Endodermal cell (in vitro differentiated cells): ENCODE data around the gene RABGEF1. TPM values are rescaled to one million over a fixed set of nuclear protein-coding genes. Genes with fewer than 3 reads are reported as not detected.
"Not testable (repeated sequence)": the region's sequence is repeated elsewhere in the genome, so short reads cannot be mapped to it uniquely, and the experiment has no call there.

Experiments
- DNase-seq: peaks from one replicate; pipeline ENCODE4 v3.0.0-alpha.2; 2017
- H3K27ac ChIP-seq: 2 replicates; pipeline ENCODE4 v1.5.1; 2013; ENCODE audit warnings: mild to moderate bottlenecking, low read depth, low read length, moderate library complexity
- H3K27me3 ChIP-seq: 2 replicates; pipeline ENCODE4 v1.6.1; 2013; ENCODE audit warnings: mild to moderate bottlenecking, low read length, moderate library complexity; ENCODE audit not compliant: insufficient read depth, control insufficient read depth, poor library complexity, severe bottlenecking
- H3K36me3 ChIP-seq: 2 replicates; pipeline ENCODE4 v1.7.0; 2013; ENCODE audit warnings: mild to moderate bottlenecking, low read length, moderate library complexity; ENCODE audit not compliant: control insufficient read depth, insufficient read depth
- H3K4me1 ChIP-seq: one replicate; pipeline ENCODE4 v1.7.0; 2013; ENCODE audit warnings: low read length; ENCODE audit not compliant: control insufficient read depth, insufficient read depth
- H3K4me3 ChIP-seq: 2 replicates; pipeline ENCODE4 v1.5.1; 2013; ENCODE audit warnings: mild to moderate bottlenecking, low read length, moderate library complexity
- H3K9ac ChIP-seq: 2 replicates; pipeline ENCODE4 v1.6.1; 2013; ENCODE audit warnings: mild to moderate bottlenecking, low read length, moderate library complexity; ENCODE audit not compliant: poor library complexity, severe bottlenecking; ENCODE audit errors: extremely low read depth
- H3K9me3 ChIP-seq: 2 replicates; pipeline ENCODE4 v1.6.1; 2013; ENCODE audit warnings: mild to moderate bottlenecking, low read length, moderate library complexity; ENCODE audit not compliant: control insufficient read depth
- H3K27ac Mint-ChIP-seq: 2 replicates; pipeline ENCODE4 v1.8.0; 2020; ENCODE audit warnings: mixed read lengths
- H3K27me3 Mint-ChIP-seq: 2 replicates; pipeline ENCODE4 v1.8.0; 2021; ENCODE audit warnings: mild to moderate bottlenecking, mixed read lengths; ENCODE audit not compliant: insufficient read depth
- H3K36me3 Mint-ChIP-seq: 2 replicates; pipeline ENCODE4 v1.8.0; 2020; ENCODE audit warnings: low read depth, mixed read lengths
- H3K4me1 Mint-ChIP-seq: 2 replicates; pipeline ENCODE4 v1.8.0; 2020; ENCODE audit warnings: mixed read lengths
- H3K4me3 Mint-ChIP-seq: 2 replicates; pipeline ENCODE4 v1.8.0; 2020; ENCODE audit warnings: mild to moderate bottlenecking, moderate library complexity, mixed read lengths
- H3K9me3 Mint-ChIP-seq: 2 replicates; pipeline ENCODE4 v1.8.0; 2020; ENCODE audit warnings: mild to moderate bottlenecking, mixed read lengths
- WGBS, 2 experiments: methylation state at CpG; one replicate each; pipeline versions ENCODE4 v1.1.5 to v1.1.7; 2013; ENCODE audit warnings: missing lambda C conversion rate in 2 of 2, mixed read lengths in 1 of 2; ENCODE audit not compliant: insufficient coverage in 1 of 2, insufficient read length in 1 of 2; 5-methylcytosine and 5-hydroxymethylcytosine counted together
- total RNA-seq, 2 donors: library from RNA; stranded (reverse); fragmentation: NEBNext Ultra II Directional in 1 of 2; extraction: Animal tissue kit (Norgen Biotek cat#: 25700) in 1 of 2; gene quantifications; 2 replicates in 1 of 2; 3 replicates in 1 of 2; pipeline ENCODE4 v1.2.1, GENCODE V29; 2021
- TF ChIP-seq, protein P1 (sequence below): fragments of 200-600 bp; sonication (generic); conservative IDR thresholded peaks from 2 replicates; pipeline ENCODE4 v1.5.0; 2021; ENCODE audit warnings: antibody characterized with exemption, mild to moderate bottlenecking

Gene RABGEF1
- total RNA-seq, 2 donors from 2014 or later: 22.7 to 26.7 TPM

DNA sequence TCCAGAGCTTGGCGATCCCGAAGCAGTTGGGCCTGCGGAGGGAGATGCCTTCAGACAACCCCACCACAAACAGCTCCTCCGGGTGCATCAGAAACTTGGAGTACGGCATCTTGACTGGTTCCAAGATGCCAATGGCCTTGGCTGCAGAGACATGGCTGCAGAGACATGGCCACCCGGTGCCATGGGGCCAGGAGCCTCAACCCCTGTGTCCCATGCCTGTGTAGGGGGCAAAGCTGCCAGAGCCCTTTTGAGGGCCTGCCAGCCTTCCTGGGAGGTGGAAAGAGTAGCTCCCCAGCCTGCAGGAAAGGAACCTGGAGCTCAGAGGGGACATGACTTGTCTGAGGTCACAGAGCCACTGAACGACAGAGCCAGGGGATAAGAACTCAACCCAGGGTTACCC lies 83.5 kb downstream of the RABGEF1 start:
- Mint-ChIP-seq H3K27me3 (peaks cover 3% of the 10 kb centered on the region), H3K27ac (no peak overlapping the region), H3K4me3 (no peak overlapping the region), H3K9me3 (no peaks in the 10 kb centered on the region), H3K4me1 (no peaks in the 10 kb centered on the region), H3K36me3 (no peaks in the 10 kb centered on the region)
- no peak overlapping the region for H3K27ac ChIP-seq
- no peaks in the 10 kb centered on the region for H3K9me3 ChIP-seq
- no peaks in the 10 kb centered on the region for H3K27me3 ChIP-seq
- DNase-seq: no peak
- no peak overlapping the region for H3K9ac ChIP-seq
- TF ChIP-seq, protein P1, sequence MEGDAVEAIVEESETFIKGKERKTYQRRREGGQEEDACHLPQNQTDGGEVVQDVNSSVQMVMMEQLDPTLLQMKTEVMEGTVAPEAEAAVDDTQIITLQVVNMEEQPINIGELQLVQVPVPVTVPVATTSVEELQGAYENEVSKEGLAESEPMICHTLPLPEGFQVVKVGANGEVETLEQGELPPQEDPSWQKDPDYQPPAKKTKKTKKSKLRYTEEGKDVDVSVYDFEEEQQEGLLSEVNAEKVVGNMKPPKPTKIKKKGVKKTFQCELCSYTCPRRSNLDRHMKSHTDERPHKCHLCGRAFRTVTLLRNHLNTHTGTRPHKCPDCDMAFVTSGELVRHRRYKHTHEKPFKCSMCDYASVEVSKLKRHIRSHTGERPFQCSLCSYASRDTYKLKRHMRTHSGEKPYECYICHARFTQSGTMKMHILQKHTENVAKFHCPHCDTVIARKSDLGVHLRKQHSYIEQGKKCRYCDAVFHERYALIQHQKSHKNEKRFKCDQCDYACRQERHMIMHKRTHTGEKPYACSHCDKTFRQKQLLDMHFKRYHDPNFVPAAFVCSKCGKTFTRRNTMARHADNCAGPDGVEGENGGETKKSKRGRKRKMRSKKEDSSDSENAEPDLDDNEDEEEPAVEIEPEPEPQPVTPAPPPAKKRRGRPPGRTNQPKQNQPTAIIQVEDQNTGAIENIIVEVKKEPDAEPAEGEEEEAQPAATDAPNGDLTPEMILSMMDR: no peak
- no peaks in the 10 kb centered on the region for H3K4me1 ChIP-seq
- H3K4me3 ChIP-seq: no peak overlapping the region
- 88 to 100% methylated on average over 1 to 7 of the region's 7 CpGs for WGBS, 2 experiments
- no peaks in the 10 kb centered on the region for H3K36me3 ChIP-seq

DNA sequence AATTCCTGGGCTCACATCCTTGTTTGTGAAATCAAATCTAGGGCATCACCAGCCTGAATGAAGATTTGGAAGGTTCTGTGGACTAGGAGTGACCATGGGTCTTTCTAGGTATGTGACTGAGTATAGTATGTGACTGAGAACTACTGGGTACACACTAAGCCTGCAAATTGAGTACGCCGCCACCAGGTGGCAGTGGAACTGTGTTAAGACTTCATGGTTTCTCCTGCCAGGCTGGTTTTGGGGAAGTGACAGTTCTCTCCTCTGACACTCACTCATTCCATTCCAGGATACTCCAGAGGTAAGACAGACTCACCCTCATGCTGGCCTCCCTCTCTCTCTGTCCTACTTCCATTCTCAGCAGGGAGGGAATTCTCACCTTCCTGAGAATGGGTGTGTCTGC lies 85.0 kb downstream of the RABGEF1 start:
- not testable (repeated sequence) for H3K36me3 ChIP-seq, H3K27me3 ChIP-seq, H3K4me3 ChIP-seq, H3K4me1 Mint-ChIP-seq, H3K4me3 Mint-ChIP-seq, H3K4me1 ChIP-seq, H3K9me3 ChIP-seq, H3K27ac ChIP-seq, H3K27me3 Mint-ChIP-seq, H3K9ac ChIP-seq, H3K36me3 Mint-ChIP-seq, H3K27ac Mint-ChIP-seq, H3K9me3 Mint-ChIP-seq
- DNase-seq: peak; percentile 84
- TF ChIP-seq, protein P1: peak; percentile 84
- 34 to 44% methylated on average over 2 of the region's 2 CpGs for WGBS, 2 experiments

DNA sequence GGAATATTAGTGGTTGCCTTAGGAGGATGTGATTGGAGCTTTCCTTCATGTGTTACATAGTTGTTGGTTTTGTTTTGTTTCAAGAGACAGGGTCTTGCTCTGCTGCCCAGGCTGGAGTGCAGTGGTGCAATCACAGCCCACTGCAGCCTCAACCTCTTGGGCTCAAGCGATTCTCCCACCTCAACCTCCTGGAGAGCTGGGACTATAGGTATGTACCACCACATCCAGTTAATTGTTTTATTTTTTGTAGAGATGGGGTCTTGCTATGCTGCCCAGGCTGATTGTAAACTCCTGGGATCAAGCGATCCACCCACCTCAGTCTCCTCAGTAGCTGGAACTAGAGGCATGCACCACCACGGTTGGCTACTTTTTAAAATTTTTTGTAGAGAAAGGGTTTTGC lies 86.1 kb downstream of the RABGEF1 start:
- Mint-ChIP-seq H3K4me3 (no peak overlapping the region), H3K36me3 (no peaks in the 10 kb centered on the region), H3K4me1 (no peaks in the 10 kb centered on the region), H3K27ac (no peak overlapping the region), H3K9me3 (no peaks in the 10 kb centered on the region), H3K27me3 (peaks cover 3% of the 10 kb centered on the region)
- H3K27me3 ChIP-seq: no peaks in the 10 kb centered on the region
- no peak overlapping the region for H3K9ac ChIP-seq
- H3K27ac ChIP-seq: no peak overlapping the region
- no peaks in the 10 kb centered on the region for H3K4me1 ChIP-seq
- H3K36me3 ChIP-seq: no peaks in the 10 kb centered on the region
- H3K4me3 ChIP-seq: no peak overlapping the region
- DNase-seq: no peak
- 89 to 93% methylated on average over 2 to 3 of the region's 3 CpGs for WGBS, 2 experiments
- H3K9me3 ChIP-seq: no peaks in the 10 kb centered on the region
- TF ChIP-seq, protein P1: no peak

DNA sequence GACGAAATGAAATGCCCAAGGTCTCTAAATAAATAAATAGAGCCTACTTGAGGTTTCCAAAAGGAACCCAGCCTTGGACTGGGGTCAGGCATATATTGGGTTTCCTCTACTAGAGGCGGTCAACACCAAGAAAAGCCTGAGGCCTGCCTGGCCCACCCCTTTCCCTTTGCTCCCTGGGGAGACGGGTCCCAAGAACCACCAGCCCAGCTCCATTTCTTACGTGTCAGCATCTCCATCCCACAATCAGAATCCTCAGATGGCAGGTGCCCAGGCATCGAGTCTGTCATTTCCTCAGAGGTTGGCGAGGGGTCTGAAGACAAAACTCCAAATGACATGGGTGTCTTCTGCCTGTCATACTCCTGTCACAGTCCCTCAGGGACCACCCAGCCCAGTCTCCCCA lies 90.4 kb downstream of the RABGEF1 start:
- not testable (repeated sequence) for H3K27ac Mint-ChIP-seq, H3K36me3 Mint-ChIP-seq, H3K27ac ChIP-seq, H3K4me1 Mint-ChIP-seq, H3K27me3 Mint-ChIP-seq, H3K9ac ChIP-seq, H3K9me3 ChIP-seq, H3K36me3 ChIP-seq, H3K27me3 ChIP-seq, H3K9me3 Mint-ChIP-seq, H3K4me3 ChIP-seq, DNase-seq, H3K4me3 Mint-ChIP-seq, H3K4me1 ChIP-seq
- WGBS, 2 experiments: 86 to 100% methylated on average over 3 to 6 of the region's 6 CpGs
